Measurements from ENCODE around the gene DPP6.

DPP6 gene

GRCh38 chr7:154837622-154838021 is 785.4 kb downstream of the DPP6 start:
- no peak for DNase-seq (ENCODE audit: low spot score)
- no peak for TF ChIP-seq CTCF (IDR thresholded peaks at IDR 0.05)
- H3K27ac ChIP-seq = no peak overlapping the region
- H3K4me3 ChIP-seq = no peak overlapping the region

- no peak for TF ChIP-seq CTCF (IDR thresholded peaks at IDR 0.05)
- H3K4me3 ChIP-seq = no peak overlapping the region
- H3K27ac ChIP-seq = no peak overlapping the region
- no peak for DNase-seq (ENCODE audit: low spot score)
Measured at GRCh38 chr7:154840086-154840485, 787.9 kb downstream of the DPP6 start.

GRCh38 chr7:154841731-154842331 is 789.6 kb downstream of the DPP6 start:
- no peak for DNase-seq (ENCODE audit: low spot score)
- Histone ChIP-seq H3K4me3 (no peak overlapping the region), H3K27ac (no peak overlapping the region)
- no peak for TF ChIP-seq CTCF (IDR thresholded peaks at IDR 0.05)

- no peak overlapping the region for H3K4me3 ChIP-seq
- TF ChIP-seq CTCF (IDR thresholded peaks at IDR 0.05) = no peak
- H3K27ac ChIP-seq = no peak overlapping the region
- no peak for DNase-seq (ENCODE audit: low spot score)
Measured at GRCh38 chr7:154842591-154842990, 790.4 kb downstream of the DPP6 start.

- Histone ChIP-seq H3K27ac (no peak overlapping the region), H3K4me3 (no peak overlapping the region)
- DNase-seq (ENCODE audit: low spot score) = no peak
- no peak for TF ChIP-seq CTCF (IDR thresholded peaks at IDR 0.05)
Measured at GRCh38 chr7:154843670-154844237, 791.6 kb downstream of the DPP6 start.

- no peak for DNase-seq (ENCODE audit: low spot score)
- no peak for TF ChIP-seq CTCF (IDR thresholded peaks at IDR 0.05)
Measured at GRCh38 chr7:154844499-154844898, 792.3 kb downstream of the DPP6 start.

GRCh38 chr7:154844955-154845354 is 792.8 kb downstream of the DPP6 start:
- Histone ChIP-seq H3K4me3 (no peak overlapping the region), H3K27ac (no peak overlapping the region)
- no peak for TF ChIP-seq CTCF (IDR thresholded peaks at IDR 0.05)
- no peak for DNase-seq (ENCODE audit: low spot score)

More at GRCh38 chr7:154844499-154844898, 792.3 kb downstream of the DPP6 start:
- Histone ChIP-seq H3K4me3 (no peak overlapping the region), H3K27ac (no peak overlapping the region)

Data from coronary artery (tissue), 2 donors.